GM23248 (cell line): ENCODE data around the gene SRPK2. TPM values are rescaled to one million over a fixed set of nuclear protein-coding genes. Genes with fewer than 3 reads are reported as not detected.
"Not testable (repeated sequence)": the region's sequence is repeated elsewhere in the genome, so short reads cannot be mapped to it uniquely, and the experiment has no call there.

Experiments
- DNase-seq: peaks from one replicate; pipeline ENCODE4 v3.0.0-alpha.2; 2015
- H2AFZ ChIP-seq: fragments of 200-600 bp; sonication (generic); 2 replicates; pipeline ENCODE4 v1.6.1; 2016; ENCODE audit warnings: antibody characterized with exemption
- H3F3A ChIP-seq: fragments of 200-600 bp; sonication (generic); 2 replicates; pipeline ENCODE4 v1.6.1; 2016; ENCODE audit warnings: mild to moderate bottlenecking, antibody characterized with exemption, mixed run types; ENCODE audit not compliant: insufficient read depth
- H3K27ac ChIP-seq: fragments of 200-600 bp; sonication (generic); 2 replicates; pipeline ENCODE4 v1.5.1; 2016; ENCODE audit warnings: mild to moderate bottlenecking
- H3K27me3 ChIP-seq: fragments of 200-600 bp; sonication (generic); replicated peaks from 2 replicates; pipeline ENCODE4 v1.6.1; 2016; ENCODE audit warnings: mild to moderate bottlenecking; ENCODE audit not compliant: insufficient read depth
- H3K36me3 ChIP-seq: fragments of 200-600 bp; sonication (generic); 2 replicates; pipeline ENCODE4 v1.6.1; 2016; ENCODE audit warnings: low read depth, mild to moderate bottlenecking
- H3K4me1 ChIP-seq: fragments of 200-600 bp; sonication (generic); 2 replicates; pipeline ENCODE4 v1.6.1; 2016; ENCODE audit warnings: mild to moderate bottlenecking; ENCODE audit not compliant: insufficient read depth
- H3K4me2 ChIP-seq: fragments of 200-600 bp; sonication (generic); one replicate; pipeline ENCODE4 v1.6.1; 2016; ENCODE audit warnings: mild to moderate bottlenecking; ENCODE audit not compliant: unreplicated experiment
- H3K4me3 ChIP-seq: fragments of 200-600 bp; sonication (generic); 2 replicates; pipeline ENCODE4 v1.5.1; 2016; ENCODE audit warnings: mild to moderate bottlenecking
- H3K79me2 ChIP-seq: fragments of 200-600 bp; sonication (generic); 2 replicates; pipeline ENCODE4 v1.6.1; 2016; ENCODE audit warnings: mild to moderate bottlenecking; ENCODE audit not compliant: insufficient read depth
- H3K9ac ChIP-seq: fragments of 200-600 bp; sonication (generic); 2 replicates; pipeline ENCODE4 v1.6.1; 2016; ENCODE audit warnings: mild to moderate bottlenecking
- H3K9me2 ChIP-seq: fragments of 200-600 bp; sonication (generic); 2 replicates; pipeline ENCODE4 v1.6.1; 2016; ENCODE audit warnings: mixed run types, mild to moderate bottlenecking, moderate library complexity; ENCODE audit not compliant: insufficient read depth
- H3K9me3 ChIP-seq: fragments of 200-600 bp; sonication (generic); one replicate; pipeline ENCODE4 v1.6.1; 2017; ENCODE audit warnings: low read depth
- H4K20me1 ChIP-seq: fragments of 200-600 bp; sonication (generic); 2 replicates; pipeline ENCODE4 v1.6.0; 2016; ENCODE audit not compliant: insufficient read depth
- EZH2 ChIP-seq: fragments of 200-600 bp; sonication (generic); IDR thresholded peaks from 2 replicates; pipeline ENCODE4 v1.6.1; 2018; ENCODE audit warnings: antibody characterized with exemption, mild to moderate bottlenecking; ENCODE audit not compliant: insufficient read depth, poor library complexity, severe bottlenecking
- EZH2phosphoT487 ChIP-seq: fragments of 200-600 bp; sonication (generic); IDR thresholded peaks from 2 replicates; pipeline ENCODE4 v1.6.1; 2018; ENCODE audit warnings: antibody characterized with exemption, moderate library complexity, mild to moderate bottlenecking, low read depth; ENCODE audit not compliant: insufficient read depth
- WGBS, 2 experiments: methylation state at CpG; one replicate each; pipeline ENCODE4 v1.1.6; 2015 to 2017; ENCODE audit warnings: low lambda C conversion rate in 2 of 2, low coverage in 1 of 2; ENCODE audit errors: missing lambda C conversion rate in 2 of 2; 5-methylcytosine and 5-hydroxymethylcytosine counted together
- in situ Hi-C: fragments of 300-500 bp; cut with MboI; formaldehyde crosslinking; loops from 2 replicates; pipeline ENCODE4 v1.15.0; 2020
- polyA plus RNA-seq: library from polyadenylated mRNA; unstranded; fragments of >200 nt; fragmentation: Nextera tagmentation; extraction: Ambion mirVana; gene quantifications from 2 replicates; pipeline ENCODE4 v1.2.1, GENCODE V29; 2016
- total RNA-seq: library from RNA; depleted of rRNA; stranded (reverse); fragments of >200 nt; shearing (Covaris generic); gene quantifications from 2 replicates; pipeline ENCODE4 v1.2.3, GENCODE V29; 2014

The SRPK2 gene
- total and polyA plus RNA-seq, 2 experiments from 2014 or later, result 53.1 to 85.2 TPM

DNA sequence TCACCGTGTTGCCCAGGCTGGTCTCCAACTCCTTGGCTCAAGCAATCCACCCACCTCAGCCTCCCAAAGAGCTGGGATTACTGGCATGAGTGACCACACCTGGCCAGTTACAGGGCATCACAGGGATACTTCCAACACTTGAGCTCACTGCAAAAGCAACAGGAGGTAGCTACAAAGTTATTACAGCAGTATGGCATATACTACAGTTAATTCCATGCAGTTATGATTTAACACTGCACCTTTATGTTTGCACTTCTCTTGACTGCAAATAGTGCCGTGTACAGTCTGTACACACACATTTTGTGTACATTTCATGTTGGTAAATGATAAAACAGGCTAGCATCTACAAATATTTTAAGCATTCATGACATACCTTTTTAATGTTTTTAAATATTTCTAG, 21.3 kb downstream of the SRPK2 start:
- Histone ChIP-seq H3K4me3 (no peak overlapping the region), H3K4me1 (peaks cover 13% of the 10 kb centered on the region), H3K9me2 (no peaks in the 10 kb centered on the region), H2AFZ (no peak overlapping the region), H3K9me3 (no peaks in the 10 kb centered on the region), H3K27ac (no peak overlapping the region), H4K20me1 (peaks cover 5% of the 10 kb centered on the region; the same call in 1 of the 2 replicates), H3K4me2 (no peak overlapping the region), H3K9ac (no peak overlapping the region), H3F3A (no peaks in the 10 kb centered on the region), H3K36me3 (no peaks in the 10 kb centered on the region), H3K79me2 (peaks cover 97% of the 10 kb centered on the region), H3K27me3 (no peaks in the 10 kb centered on the region)
- DNase-seq, result no peak
- 100% methylated on average over 2 of the region's 2 CpGs for WGBS, 2 experiments
- in situ Hi-C loops, result no loop called here
- TF ChIP-seq EZH2 (no peak), EZH2phosphoT487 (no peak)

DNA sequence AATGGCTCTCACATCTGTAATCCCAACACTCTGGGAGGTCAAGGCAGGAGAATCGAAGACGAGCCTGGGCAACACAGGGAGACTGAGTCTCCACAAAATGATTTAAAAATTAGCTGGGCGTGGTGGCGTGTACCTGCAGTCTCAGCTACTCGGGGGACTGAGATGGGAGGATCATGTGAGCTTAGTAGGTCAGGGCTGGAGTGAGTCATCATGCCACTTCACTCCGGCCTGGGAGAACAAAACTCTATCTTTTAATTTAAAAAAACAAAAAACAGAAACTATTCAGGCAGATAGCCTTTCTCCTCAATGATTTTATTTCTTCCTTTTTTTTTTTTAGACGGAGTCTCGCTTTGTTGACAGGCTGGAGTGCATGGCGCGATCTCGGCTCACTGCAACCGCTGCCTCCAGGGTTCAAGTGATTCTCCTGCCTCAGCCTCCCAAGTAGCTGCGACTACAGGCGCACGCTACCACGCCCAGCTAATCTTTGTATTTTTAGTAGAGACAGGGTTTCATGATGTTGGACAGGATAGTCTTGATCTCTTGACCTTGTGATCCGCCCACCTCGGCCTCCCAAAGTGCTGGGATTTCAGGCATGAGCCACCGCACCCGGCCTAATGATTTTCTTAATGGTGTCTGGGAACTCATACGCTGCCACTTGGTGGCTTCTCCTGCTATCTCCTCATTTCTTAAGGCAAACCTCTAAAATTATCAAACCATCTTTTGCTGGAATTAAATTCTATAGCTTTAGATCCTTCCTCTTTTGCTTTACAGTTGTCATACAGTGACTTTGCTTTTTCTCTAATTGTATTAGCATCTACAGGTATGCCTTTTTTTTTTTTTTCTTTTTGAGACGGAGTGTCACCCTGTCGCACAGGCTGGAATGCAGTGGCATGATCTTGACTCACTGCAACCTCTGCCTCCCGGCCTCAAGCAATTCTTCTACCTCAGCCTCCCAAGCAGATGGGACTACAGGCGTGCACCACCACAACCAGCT, 22.9 kb downstream of the SRPK2 start:
- no peak overlapping the region for H3K9ac ChIP-seq
- no peak overlapping the region for H3K4me3 ChIP-seq
- no peaks in the 10 kb centered on the region for H3K9me3 ChIP-seq
- H3K27me3 ChIP-seq, result no peaks in the 10 kb centered on the region
- in situ Hi-C loops, result no loop called here
- DNase-seq, result no peak
- no peaks in the 10 kb centered on the region for H3F3A ChIP-seq
- no peaks in the 10 kb centered on the region for H3K9me2 ChIP-seq
- TF ChIP-seq EZH2phosphoT487 (no peak), EZH2 (no peak)
- no peak overlapping the region for H2AFZ ChIP-seq
- peaks cover 97% of the 10 kb centered on the region for H3K79me2 ChIP-seq
- H3K4me2 ChIP-seq, result no peak overlapping the region
- no peaks in the 10 kb centered on the region for H3K36me3 ChIP-seq
- H4K20me1 ChIP-seq, result peaks cover 5% of the 10 kb centered on the region; the same call in 1 of the 2 replicates
- no peak overlapping the region for H3K27ac ChIP-seq
- H3K4me1 ChIP-seq, result peaks cover 13% of the 10 kb centered on the region
- WGBS, 2 experiments, result 96 to 97% methylated on average over 25 of the region's 25 CpGs

- Histone ChIP-seq H3K79me2 (peaks cover 97% of the 10 kb centered on the region), H3K9me2 (no peaks in the 10 kb centered on the region), H3K36me3 (no peaks in the 10 kb centered on the region), H3K27ac (no peak overlapping the region), H3K9ac (no peak overlapping the region), H3K4me1 (peaks cover 13% of the 10 kb centered on the region), H3K4me3 (no peak overlapping the region), H3K9me3 (no peaks in the 10 kb centered on the region), H3F3A (no peaks in the 10 kb centered on the region), H4K20me1 (peaks cover 9% of the 10 kb centered on the region; the same call in 1 of the 2 replicates), H3K27me3 (no peaks in the 10 kb centered on the region), H3K4me2 (no peak overlapping the region), H2AFZ (no peak overlapping the region)
- peak; percentile 30 for DNase-seq
- in situ Hi-C loops, result no loop called here
- WGBS, 2 experiments, result 99 to 100% methylated on average over 3 of the region's 3 CpGs
- TF ChIP-seq EZH2, result no peak
- TF ChIP-seq EZH2phosphoT487, result no peak
Measured at GRCh38 chr7:105364684-105365083, 24.0 kb downstream of the SRPK2 start.

DNA sequence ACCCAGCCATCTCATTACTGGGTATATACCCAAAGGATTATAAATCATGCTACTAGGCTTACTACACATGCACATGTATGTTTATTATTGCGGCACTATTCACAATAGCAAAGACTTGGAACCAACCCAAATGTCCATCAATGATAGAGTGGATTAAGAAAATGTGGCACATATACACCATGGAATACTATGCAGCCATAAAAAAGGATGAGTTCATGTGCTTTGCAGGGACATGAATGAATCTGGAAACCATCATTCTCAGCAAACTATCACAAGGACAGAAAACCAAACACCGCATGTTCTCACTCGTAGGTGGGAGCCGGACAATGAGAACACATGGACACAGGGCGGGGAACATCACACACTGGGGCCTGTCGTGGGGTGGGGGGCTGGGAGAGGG, 25.1 kb downstream of the SRPK2 start:
- 87 to 88% methylated on average over 6 of the region's 6 CpGs for WGBS, 2 experiments
- in situ Hi-C loops, H3K9ac ChIP-seq, H3K9me3 ChIP-seq, H3K27me3 ChIP-seq, H3K9me2 ChIP-seq, DNase-seq, H3K4me2 ChIP-seq, H3K4me3 ChIP-seq, H3K36me3 ChIP-seq, H3K27ac ChIP-seq, H2AFZ ChIP-seq, H3F3A ChIP-seq, H3K4me1 ChIP-seq, H4K20me1 ChIP-seq: not testable (repeated sequence)
- peaks cover 98% of the 10 kb centered on the region for H3K79me2 ChIP-seq

DNA sequence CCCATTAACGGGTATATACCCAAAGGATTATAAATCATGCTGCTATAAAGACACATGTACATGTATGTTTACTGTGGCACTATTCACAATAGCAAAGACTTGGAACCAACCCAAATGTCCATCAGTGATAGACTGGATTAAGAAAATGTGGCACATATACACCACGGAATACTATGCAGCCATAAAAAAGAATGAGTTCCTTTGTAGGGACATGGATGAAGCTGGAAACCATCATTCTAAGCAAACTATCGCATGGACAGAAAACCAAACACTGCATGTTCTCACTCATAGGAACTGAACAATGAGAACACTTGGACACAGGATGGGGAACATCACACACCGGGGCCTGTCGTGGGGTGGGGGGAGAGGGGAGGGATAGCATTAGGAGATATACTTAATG, 26.0 kb downstream of the SRPK2 start:
- peaks cover 98% of the 10 kb centered on the region for H3K79me2 ChIP-seq
- H3F3A ChIP-seq, H3K4me3 ChIP-seq, H4K20me1 ChIP-seq, H3K4me2 ChIP-seq, in situ Hi-C loops, H3K9me3 ChIP-seq, H3K4me1 ChIP-seq, H3K27ac ChIP-seq, H3K27me3 ChIP-seq, DNase-seq, H2AFZ ChIP-seq, H3K9ac ChIP-seq, H3K9me2 ChIP-seq, H3K36me3 ChIP-seq: not testable (repeated sequence)
- WGBS, 2 experiments, result 91 to 98% methylated on average over 5 of the region's 5 CpGs

DNA sequence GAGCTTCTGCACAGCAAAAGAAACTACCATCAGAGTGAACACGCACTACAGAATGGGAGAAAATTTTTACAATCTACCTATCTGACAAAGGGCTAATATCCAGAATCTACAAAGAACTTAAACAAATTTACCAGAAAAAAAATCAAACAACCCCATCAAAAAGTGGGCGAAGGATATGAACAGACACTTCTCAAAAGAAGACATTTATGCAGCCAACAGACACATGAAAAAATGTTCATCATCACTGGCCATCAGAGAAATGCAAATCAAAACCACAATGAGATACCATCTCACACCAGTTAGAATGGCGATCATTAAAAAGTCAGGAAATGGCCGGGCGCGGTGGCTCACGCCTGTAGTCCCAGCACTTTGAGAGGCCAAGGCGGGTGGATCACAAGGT, 26.7 kb downstream of the SRPK2 start:
- H3K4me2 ChIP-seq, H3K27me3 ChIP-seq, H3K36me3 ChIP-seq, H3F3A ChIP-seq, H3K9ac ChIP-seq, H3K4me3 ChIP-seq, H3K27ac ChIP-seq, H3K9me3 ChIP-seq, H3K9me2 ChIP-seq, DNase-seq, H2AFZ ChIP-seq, H3K4me1 ChIP-seq, in situ Hi-C loops: not testable (repeated sequence)
- WGBS, 2 experiments, result 95 to 99% methylated on average over 8 of the region's 8 CpGs
- H4K20me1 ChIP-seq, result peaks cover 12% of the 10 kb centered on the region
- H3K79me2 ChIP-seq, result peaks cover 98% of the 10 kb centered on the region

- H3K27ac ChIP-seq, in situ Hi-C loops, H3K9me3 ChIP-seq, H3K9ac ChIP-seq, H3K4me3 ChIP-seq, H3K4me1 ChIP-seq, H3K9me2 ChIP-seq, H3K4me2 ChIP-seq, DNase-seq, H3F3A ChIP-seq, H3K36me3 ChIP-seq, H3K27me3 ChIP-seq, H2AFZ ChIP-seq: not testable (repeated sequence)
- Histone ChIP-seq H3K79me2 (peaks cover 100% of the 10 kb centered on the region), H4K20me1 (peaks cover 12% of the 10 kb centered on the region; the same call in 1 of the 2 replicates)
- WGBS, 2 experiments, result 86 to 100% methylated on average over 2 of the region's 2 CpGs
Measured at GRCh38 chr7:105360149-105360548, 28.6 kb downstream of the SRPK2 start.
